SK-N-MC (cell line): ENCODE results near the gene ACTG1.

ENCODE experiments used
- DNase-seq: peaks from one replicate; pipeline ENCODE4 v3.0.0-alpha.2; 2011; ENCODE audit warnings: low read depth, low spot score
- H3K27ac ChIP-seq: fragments of 200-600 bp; sonication (generic); 2 replicates; pipeline ENCODE4 v1.5.1; 2016; ENCODE audit warnings: mixed run types
- H3K36me3 ChIP-seq: fragments of 200-600 bp; sonication (generic); 2 replicates; pipeline ENCODE4 v1.6.1; 2017; ENCODE audit warnings: antibody characterized with exemption, low read length, mixed read lengths; ENCODE audit not compliant: insufficient read depth
- H3K4me3 ChIP-seq: fragments of 200-600 bp; sonication (generic); 2 replicates; pipeline ENCODE4 v1.5.1; 2016
- H3K9ac ChIP-seq: fragments of 200-600 bp; sonication (generic); 2 replicates; pipeline ENCODE4 v1.8.0; 2017; ENCODE audit warnings: mixed run types, mixed read lengths; ENCODE audit not compliant: insufficient read length
- H3K9me3 ChIP-seq: fragments of 200-600 bp; sonication (generic); 2 replicates; pipeline ENCODE4 v1.6.1; 2017; ENCODE audit warnings: low read depth, mild to moderate bottlenecking, antibody characterized with exemption, low read length, moderate library complexity, mixed read lengths
- EZH2 ChIP-seq: fragments of 200-600 bp; sonication (generic); IDR thresholded peaks from one replicate; pipeline ENCODE4 v1.6.1; 2017; ENCODE audit warnings: antibody characterized with exemption
- FOXP2 ChIP-seq: optimal IDR thresholded peaks from 2 replicates; pipeline ENCODE3; 2011; ENCODE audit warnings: mild to moderate bottlenecking, moderate library complexity; ENCODE audit not compliant: insufficient read depth; ENCODE audit errors: extremely low read length, control extremely low read depth
- POLR2AphosphoS5 ChIP-seq: IDR thresholded peaks from 2 replicates; pipeline ENCODE4 v1.6.1; 2012; ENCODE audit warnings: mild to moderate bottlenecking, low read depth, low read length, borderline replicate concordance

Gene ACTG1

GRCh38 chr17:81489998-81490992, 22.3 kb downstream of the ACTG1 start:
- peak overlapping the region; percentile 43 for H3K4me3 ChIP-seq
- peak overlapping the region; percentile 23 for H3K9ac ChIP-seq
- H3K27ac ChIP-seq = peak overlapping the region; percentile 35
- H3K9me3 ChIP-seq = no peaks in the 10 kb centered on the region
- no peaks in the 10 kb centered on the region for H3K36me3 ChIP-seq
- DNase-seq = no peak
- TF ChIP-seq EZH2 (no peak), POLR2AphosphoS5 (no peak), FOXP2 (no peak)

GRCh38 chr17:81489012-81489997, 23.3 kb downstream of the ACTG1 start:
- Histone ChIP-seq H3K9ac (peak overlapping the region; percentile 23), H3K27ac (peak overlapping the region; percentile 35), H3K4me3 (peak overlapping the region; percentile 43), H3K36me3 (no peaks in the 10 kb centered on the region), H3K9me3 (no peaks in the 10 kb centered on the region)
- no peak for DNase-seq
- TF ChIP-seq POLR2AphosphoS5 (no peak), EZH2 (no peak), FOXP2 (no peak)

- Histone ChIP-seq H3K36me3 (no peaks in the 10 kb centered on the region), H3K27ac (no peak overlapping the region), H3K9ac (no peak overlapping the region), H3K4me3 (no peak overlapping the region), H3K9me3 (no peaks in the 10 kb centered on the region)
- no peak for DNase-seq
- TF ChIP-seq FOXP2 (no peak), EZH2 (no peak), POLR2AphosphoS5 (no peak)
Observed at GRCh38 chr17:81488276-81488860, 24.2 kb downstream of the ACTG1 start.

DNA sequence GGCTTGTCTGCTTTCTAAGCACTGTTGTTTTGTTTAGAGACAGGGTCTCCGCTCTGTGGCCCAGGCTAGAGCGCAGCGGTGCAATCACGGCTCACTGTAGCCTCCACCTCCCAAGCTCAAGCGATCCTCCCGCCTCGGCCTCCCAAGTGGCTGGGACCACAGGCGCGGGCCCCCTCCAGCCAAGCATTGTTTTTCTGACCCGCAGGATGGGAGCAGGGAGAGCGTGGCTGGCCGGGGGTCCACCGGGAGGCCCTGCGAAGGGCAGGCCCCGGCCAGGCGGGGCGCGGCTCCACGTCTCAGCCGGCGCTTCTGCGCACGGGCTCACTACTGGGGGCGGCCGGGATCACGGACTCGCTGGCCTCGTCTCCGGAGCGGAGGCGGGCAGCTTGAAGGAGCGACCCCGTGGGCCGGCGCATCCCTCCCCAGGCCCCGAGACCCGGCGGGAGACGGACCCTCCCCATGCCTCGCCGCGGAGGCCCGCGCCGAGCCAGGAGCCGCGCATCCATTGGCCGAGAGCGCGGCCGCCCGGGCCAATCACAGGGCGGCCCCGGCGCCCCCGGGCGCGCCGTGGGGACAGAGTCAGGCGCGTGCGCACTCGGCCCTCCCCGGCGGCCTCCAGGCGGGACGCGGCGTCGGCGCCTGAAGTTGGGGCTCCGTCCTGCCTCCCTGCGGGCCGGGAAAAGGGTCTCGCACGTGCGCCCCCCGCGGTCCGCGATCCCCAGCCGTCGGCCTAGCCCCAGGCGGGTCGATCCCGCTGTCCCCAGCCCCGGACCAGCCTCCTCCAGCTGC, 24.9 kb downstream of the ACTG1 start:
- TF ChIP-seq POLR2AphosphoS5 = no peak
- no peak for TF ChIP-seq EZH2
- no peak for TF ChIP-seq FOXP2
- Histone ChIP-seq H3K27ac (no peak overlapping the region), H3K4me3 (no peak overlapping the region), H3K9ac (no peak overlapping the region), H3K36me3 (no peaks in the 10 kb centered on the region), H3K9me3 (no peaks in the 10 kb centered on the region)
- DNase-seq = no peak

DNA sequence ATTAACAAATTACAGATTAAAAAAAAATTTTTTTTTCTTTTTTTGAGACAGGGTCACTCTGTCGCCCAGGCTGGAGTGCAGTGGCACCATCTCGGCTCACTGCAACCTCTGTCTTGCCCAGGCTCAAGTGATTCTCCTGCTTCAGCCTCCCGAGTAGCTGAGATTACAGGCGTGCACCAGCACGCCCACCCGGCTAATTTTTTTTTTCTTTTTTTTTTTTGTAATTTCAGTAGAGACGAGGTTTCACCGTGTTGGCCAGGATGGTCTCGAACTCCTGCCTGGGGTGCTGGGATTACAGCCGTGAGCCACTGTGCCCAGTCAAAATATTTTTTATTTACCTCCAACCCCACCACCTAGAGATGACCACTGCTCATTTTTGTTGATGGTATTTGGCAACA, 25.5 kb downstream of the ACTG1 start:
- Histone ChIP-seq H3K9ac (no peak overlapping the region), H3K36me3 (no peaks in the 10 kb centered on the region), H3K27ac (no peak overlapping the region), H3K4me3 (no peak overlapping the region), H3K9me3 (no peaks in the 10 kb centered on the region)
- DNase-seq = no peak
- no peak for TF ChIP-seq EZH2
- no peak for TF ChIP-seq FOXP2
- no peak for TF ChIP-seq POLR2AphosphoS5

- H3K9me3 ChIP-seq = no peaks in the 10 kb centered on the region
- H3K36me3 ChIP-seq = no peaks in the 10 kb centered on the region
- no peak overlapping the region for H3K4me3 ChIP-seq
- peak overlapping the region; percentile 69; the same call in 1 of the 2 replicates for H3K27ac ChIP-seq
- TF ChIP-seq FOXP2 (no peak), POLR2AphosphoS5 (no peak), EZH2 (no peak)
- peak overlapping the region; percentile 5 for H3K9ac ChIP-seq
- no peak for DNase-seq
Observed at GRCh38 chr17:81486199-81486810, 26.3 kb downstream of the ACTG1 start.
